SU-DHL-6 (cell line): ENCODE results near the gene ULK1.

ENCODE experiments used
- H2AFZ ChIP-seq: fragments of 200-600 bp; sonication (generic); 2 replicates; pipeline ENCODE4 v1.6.1; 2014; ENCODE audit warnings: low read depth, mild to moderate bottlenecking, moderate library complexity, mixed read lengths, antibody characterized with exemption, low read length; ENCODE audit not compliant: severe bottlenecking
- H3F3A ChIP-seq: fragments of 200-600 bp; shearing (Covaris generic); 2 replicates; pipeline ENCODE4 v1.6.0; 2016; ENCODE audit warnings: antibody characterized with exemption, mild to moderate bottlenecking; ENCODE audit not compliant: insufficient read depth
- H3K27ac ChIP-seq: fragments of 200-600 bp; sonication (generic); 2 replicates; pipeline ENCODE4 v1.5.1; 2016; ENCODE audit warnings: low read depth, mild to moderate bottlenecking, low read length, moderate library complexity, mixed read lengths
- H3K27me3 ChIP-seq: fragments of 200-600 bp; sonication (generic), shearing (Covaris generic); 2 replicates; pipeline ENCODE4 v1.6.0; 2014; ENCODE audit warnings: mild to moderate bottlenecking, low read length
- H3K36me3 ChIP-seq: fragments of 200-600 bp; sonication (generic); 2 replicates; pipeline ENCODE4 v1.6.1; 2014; ENCODE audit warnings: mild to moderate bottlenecking, low read length, mixed read lengths
- H3K4me2 ChIP-seq: fragments of 300-600, 200-600 bp; shearing (Covaris generic), sonication (generic); 2 replicates; pipeline ENCODE4 v1.6.0; 2014; ENCODE audit warnings: low read length, low read depth, mild to moderate bottlenecking; ENCODE audit not compliant: poor library complexity, severe bottlenecking
- H3K4me3 ChIP-seq: fragments of 200-600 bp; sonication (generic); 2 replicates; pipeline ENCODE4 v1.5.1; 2014; ENCODE audit warnings: antibody characterized with exemption, low read length, mild to moderate bottlenecking, mixed read lengths; ENCODE audit not compliant: insufficient read depth, poor library complexity, severe bottlenecking
- H3K79me2 ChIP-seq: fragments of 200-600 bp; sonication (generic); 2 replicates; pipeline ENCODE4 v1.6.1; 2014; ENCODE audit warnings: mild to moderate bottlenecking, low read length, moderate library complexity; ENCODE audit not compliant: insufficient read depth
- H3K9ac ChIP-seq: fragments of 200-600 bp; sonication (generic); 2 replicates; pipeline ENCODE4 v1.7.0; 2014; ENCODE audit warnings: mild to moderate bottlenecking, low read length
- H3K9me2 ChIP-seq: fragments of 200-600 bp; sonication (generic); replicated peaks from 2 replicates; pipeline ENCODE4 v1.6.1; 2014; ENCODE audit warnings: low read length; ENCODE audit not compliant: insufficient read depth
- H3K9me3 ChIP-seq: fragments of 200-600 bp; sonication (generic); 2 replicates; pipeline ENCODE4 v1.6.1; 2014; ENCODE audit warnings: low read length, mixed read lengths; ENCODE audit not compliant: insufficient read depth
- H4K20me1 ChIP-seq: fragments of 200-600 bp; sonication (generic); 2 replicates; pipeline ENCODE4 v1.6.1; 2014; ENCODE audit warnings: low read depth, mild to moderate bottlenecking, antibody characterized with exemption, low read length, moderate library complexity, mixed read lengths
- EZH2phosphoT487 ChIP-seq: fragments of 200-600 bp; sonication (generic), shearing (Covaris generic); conservative IDR thresholded peaks from 2 replicates; pipeline ENCODE4 v1.6.1; 2018; ENCODE audit warnings: mild to moderate bottlenecking, antibody characterized with exemption, low read length, moderate library complexity, mixed read lengths
- TF ChIP-seq, protein P1 (sequence below): fragments of 200-600 bp; sonication (generic); IDR thresholded peaks from one replicate; pipeline ENCODE4 v1.5.1; 2017; ENCODE audit warnings: antibody characterized with exemption, mild to moderate bottlenecking, low read length, moderate library complexity; ENCODE audit not compliant: insufficient read depth, poor library complexity, severe bottlenecking

The ULK1 gene

GRCh38 chr12:131904346-131904745 lies 9.9 kb downstream of the ULK1 start:
- Histone ChIP-seq H4K20me1 (no peaks in the 10 kb centered on the region), H3K27me3 (no peaks in the 10 kb centered on the region), H3K79me2 (no peaks in the 10 kb centered on the region), H3K9ac (no peak overlapping the region), H3K9me3 (no peaks in the 10 kb centered on the region), H3K4me2 (no peak overlapping the region), H3K36me3 (no peaks in the 10 kb centered on the region), H2AFZ (no peak overlapping the region), H3K9me2 (no peaks in the 10 kb centered on the region), H3K4me3 (no peak overlapping the region), H3F3A (no peaks in the 10 kb centered on the region), H3K27ac (no peak overlapping the region)
- TF ChIP-seq EZH2phosphoT487 = no peak
- TF ChIP-seq, protein P1, sequence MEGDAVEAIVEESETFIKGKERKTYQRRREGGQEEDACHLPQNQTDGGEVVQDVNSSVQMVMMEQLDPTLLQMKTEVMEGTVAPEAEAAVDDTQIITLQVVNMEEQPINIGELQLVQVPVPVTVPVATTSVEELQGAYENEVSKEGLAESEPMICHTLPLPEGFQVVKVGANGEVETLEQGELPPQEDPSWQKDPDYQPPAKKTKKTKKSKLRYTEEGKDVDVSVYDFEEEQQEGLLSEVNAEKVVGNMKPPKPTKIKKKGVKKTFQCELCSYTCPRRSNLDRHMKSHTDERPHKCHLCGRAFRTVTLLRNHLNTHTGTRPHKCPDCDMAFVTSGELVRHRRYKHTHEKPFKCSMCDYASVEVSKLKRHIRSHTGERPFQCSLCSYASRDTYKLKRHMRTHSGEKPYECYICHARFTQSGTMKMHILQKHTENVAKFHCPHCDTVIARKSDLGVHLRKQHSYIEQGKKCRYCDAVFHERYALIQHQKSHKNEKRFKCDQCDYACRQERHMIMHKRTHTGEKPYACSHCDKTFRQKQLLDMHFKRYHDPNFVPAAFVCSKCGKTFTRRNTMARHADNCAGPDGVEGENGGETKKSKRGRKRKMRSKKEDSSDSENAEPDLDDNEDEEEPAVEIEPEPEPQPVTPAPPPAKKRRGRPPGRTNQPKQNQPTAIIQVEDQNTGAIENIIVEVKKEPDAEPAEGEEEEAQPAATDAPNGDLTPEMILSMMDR = no peak

DNA sequence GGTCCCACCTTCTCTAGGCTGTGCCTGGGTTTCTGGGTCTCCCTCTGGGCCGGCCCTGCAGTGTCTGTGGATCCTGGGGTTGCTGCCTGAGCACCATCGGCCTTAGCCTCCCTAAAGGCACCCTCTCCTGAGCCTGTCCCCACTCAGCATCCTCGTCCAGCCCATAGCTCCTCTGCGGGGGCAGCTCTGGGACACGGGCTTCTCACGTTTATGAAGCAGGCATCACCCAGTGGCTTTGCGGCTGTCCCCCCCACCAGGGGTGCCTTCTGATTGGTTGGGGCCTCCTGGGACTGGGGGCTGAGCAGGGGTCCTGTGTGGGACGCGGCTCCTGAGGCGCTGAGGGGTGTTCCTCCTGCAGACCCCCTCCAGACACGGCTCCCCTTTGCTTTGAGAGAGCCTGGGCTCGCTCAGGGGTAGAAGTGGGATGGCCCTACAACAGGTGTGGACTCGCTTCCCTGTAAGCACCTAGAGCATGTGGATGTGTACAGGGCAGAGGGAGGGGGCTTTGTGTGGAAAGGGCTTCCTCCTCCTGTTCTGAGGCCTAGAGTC lies 10.7 kb downstream of the ULK1 start:
- Histone ChIP-seq H3F3A (no peaks in the 10 kb centered on the region), H3K4me3 (no peak overlapping the region), H3K9me2 (no peaks in the 10 kb centered on the region), H3K9ac (no peak overlapping the region), H4K20me1 (no peaks in the 10 kb centered on the region), H3K4me2 (no peak overlapping the region), H3K36me3 (no peaks in the 10 kb centered on the region), H3K9me3 (no peaks in the 10 kb centered on the region), H3K79me2 (no peaks in the 10 kb centered on the region), H2AFZ (no peak overlapping the region), H3K27ac (no peak overlapping the region), H3K27me3 (no peaks in the 10 kb centered on the region)
- TF ChIP-seq EZH2phosphoT487 = no peak
- TF ChIP-seq, protein P1 = no peak

DNA sequence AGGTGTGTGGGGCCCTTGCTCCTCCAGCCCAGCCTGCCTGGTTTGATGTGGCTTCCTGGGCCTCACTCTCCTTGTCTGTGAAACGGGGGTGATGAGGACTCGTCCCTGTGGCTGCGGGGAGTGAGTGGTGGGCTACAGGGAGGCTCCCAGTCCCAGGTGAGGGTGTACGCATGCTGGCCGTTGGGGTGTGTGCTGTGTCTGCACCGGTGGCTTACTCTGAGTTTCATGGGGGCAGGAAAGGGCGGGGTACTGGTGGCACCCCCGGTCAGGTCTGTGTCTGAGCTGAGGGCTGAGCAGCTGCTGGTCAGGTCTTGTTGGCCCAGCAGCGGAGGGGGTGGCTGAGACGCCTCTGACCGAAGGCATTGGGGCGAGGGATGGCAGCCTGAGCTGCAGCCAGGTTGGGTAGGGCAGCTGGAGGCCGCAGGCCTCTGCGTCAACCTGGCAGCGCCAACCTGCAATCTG lies 11.2 kb downstream of the ULK1 start:
- Histone ChIP-seq H2AFZ (no peak overlapping the region), H4K20me1 (no peaks in the 10 kb centered on the region), H3K79me2 (no peaks in the 10 kb centered on the region), H3K9me3 (no peaks in the 10 kb centered on the region), H3K36me3 (no peaks in the 10 kb centered on the region), H3F3A (no peaks in the 10 kb centered on the region), H3K4me3 (no peak overlapping the region), H3K27me3 (no peaks in the 10 kb centered on the region), H3K9me2 (no peaks in the 10 kb centered on the region), H3K4me2 (no peak overlapping the region), H3K27ac (no peak overlapping the region), H3K9ac (no peak overlapping the region)
- TF ChIP-seq EZH2phosphoT487 = no peak
- TF ChIP-seq, protein P1 = no peak
